Gastrocnemius medialis (tissue), 4 donors: Measurements from ENCODE around the gene TAP1.

Experiments
- CTCF ChIP-seq, 5 experiments: fragments of 450-650 bp in 3 of 5; fragments of 200-600 bp in 2 of 5; sonication (generic) in 2 of 5; IDR thresholded peaks in 4 of 5; conservative IDR thresholded peaks in 1 of 5; 1 replicate in 4 of 5; 2 replicates in 1 of 5; pipeline ENCODE4 v1.5.1; 2016 to 2019; ENCODE audit warnings: antibody characterized with exemption in 5 of 5, mild to moderate bottlenecking in 3 of 5, moderate library complexity in 3 of 5
- POLR2A ChIP-seq, 2 donors: fragments of 450-650 bp; IDR thresholded peaks; one replicate each; pipeline ENCODE4 v1.6.1; 2017; ENCODE audit warnings: antibody characterized with exemption in 2 of 2, mild to moderate bottlenecking in 2 of 2, moderate library complexity in 2 of 2

- TF ChIP-seq POLR2A (IDR thresholded peaks at IDR 0.05) (no peak), CTCF (IDR thresholded peaks at IDR 0.05 in 4 of 5, conservative IDR thresholded peaks at IDR 0.05 in 1 of 5) (no peak)
These were observed 22.6 kb downstream of the TAP1 start for GRCh38 chr6:32830936-32831335.
